K562 (cell line): ENCODE data around the gene OR2AT4. TPM values are rescaled to one million over a fixed set of nuclear protein-coding genes. Genes with fewer than 3 reads are reported as not detected.

ENCODE experiments used
- ADNP ChIP-seq: fragments of 200-800 bp; sonication (Bioruptor generic); IDR thresholded peaks from 2 replicates; pipeline ENCODE4 v1.6.1; 2016; ENCODE audit warnings: missing genetic modification characterization, missing compliant biosample characterization
- CREB1 ChIP-seq, 2 experiments: sonication (generic) in 1 of 2; formaldehyde crosslinking in 1 of 2; IDR thresholded peaks; 2 replicates each; pipeline versions ENCODE4 v1.6.1 to v1.8.0; 2012 to 2022; ENCODE audit warnings: inconsistent platforms in 1 of 2, mild to moderate bottlenecking in 1 of 2, missing genetic modification reagents in 1 of 2, moderate library complexity in 1 of 2
- CTCFL ChIP-seq: IDR thresholded peaks from 2 replicates; pipeline ENCODE4 v1.6.1; 2011; ENCODE audit warnings: borderline replicate concordance, low read depth, mild to moderate bottlenecking, moderate library complexity, low read length; ENCODE audit not compliant: insufficient read depth, poor library complexity, severe bottlenecking
- ELF1 ChIP-seq: fragments of 200-800 bp; sonication (Bioruptor generic); IDR thresholded peaks from 2 replicates; pipeline ENCODE4 v1.6.1; 2016; ENCODE audit warnings: missing genetic modification characterization, missing compliant biosample characterization
- EP300 ChIP-seq: IDR thresholded peaks from 2 replicates; pipeline ENCODE4 v1.6.1; 2012; ENCODE audit warnings: low read length, improper control_type of control experiment
- PHF8 ChIP-seq: fragments of 200-600 bp; sonication (generic); IDR thresholded peaks from 2 replicates; pipeline ENCODE4 v1.6.1; 2012; ENCODE audit warnings: mixed run types, mild to moderate bottlenecking, inconsistent platforms, low read length, moderate library complexity, borderline replicate concordance
- RAD21 ChIP-seq, 2 experiments: fragments of 250-450 bp in 1 of 2; fragments of 450-650 bp in 1 of 2; sonication (Bioruptor Pico) in 1 of 2; formaldehyde crosslinking in 1 of 2; IDR thresholded peaks in 1 of 2; conservative IDR thresholded peaks in 1 of 2; 2 replicates each; pipeline versions ENCODE4 v1.4.0 to v1.8.0; 2020 to 2022; ENCODE audit warnings: mild to moderate bottlenecking in 2 of 2, moderate library complexity in 1 of 2
- ZBTB34 ChIP-seq: fragments of 250-450 bp; sonication (Bioruptor Pico); IDR thresholded peaks from 2 replicates; pipeline ENCODE4 v1.8.0; 2021; ENCODE audit warnings: mild to moderate bottlenecking, moderate library complexity
- polyA plus RNA-seq, 8 experiments: library from polyadenylated mRNA; depleted of rRNA in 4 of 8; stranded (reverse) in 5 of 8; unstranded in 3 of 8; fragments of >200 nt; fragmentation: Nextera tagmentation in 2 of 8; fragmentation: Illumina TruSeq in 1 of 8; extraction: Ambion mirVana in 2 of 8; extraction: Trizol in 1 of 8; gene quantifications; 2 replicates each; pipeline versions ENCODE4 v1.2.1 to v1.2.3, GENCODE V29; 2011 to 2014; ENCODE audit warnings: inconsistent platforms in 1 of 8, missing spikeins in 1 of 8
- total RNA-seq, 7 experiments: library from RNA; depleted of rRNA in 6 of 7; stranded (reverse); fragments of >200 nt in 6 of 7; fragmentation: Illumina TruSeq in 2 of 7; extraction: Trizol in 2 of 7; gene quantifications; 2 replicates each; pipeline versions ENCODE4 v1.2.1 to v1.2.3, GENCODE V29; 2011 to 2021; ENCODE audit warnings: low replicate concordance in 1 of 7
- TF ChIP-seq, protein P1 (sequence below): fragments of 200-800 bp; sonication (Bioruptor generic); IDR thresholded peaks from 2 replicates; pipeline ENCODE4 v1.6.1; 2017; ENCODE audit warnings: missing genetic modification characterization, missing compliant biosample characterization

Gene OR2AT4
- total and polyA plus RNA-seq, 9 of the 15 experiments (the other 6 are each of a cell fraction or from before 2014, with no cell fraction given), result 0.86 to 3.1 (median 2.0) TPM

DNA sequence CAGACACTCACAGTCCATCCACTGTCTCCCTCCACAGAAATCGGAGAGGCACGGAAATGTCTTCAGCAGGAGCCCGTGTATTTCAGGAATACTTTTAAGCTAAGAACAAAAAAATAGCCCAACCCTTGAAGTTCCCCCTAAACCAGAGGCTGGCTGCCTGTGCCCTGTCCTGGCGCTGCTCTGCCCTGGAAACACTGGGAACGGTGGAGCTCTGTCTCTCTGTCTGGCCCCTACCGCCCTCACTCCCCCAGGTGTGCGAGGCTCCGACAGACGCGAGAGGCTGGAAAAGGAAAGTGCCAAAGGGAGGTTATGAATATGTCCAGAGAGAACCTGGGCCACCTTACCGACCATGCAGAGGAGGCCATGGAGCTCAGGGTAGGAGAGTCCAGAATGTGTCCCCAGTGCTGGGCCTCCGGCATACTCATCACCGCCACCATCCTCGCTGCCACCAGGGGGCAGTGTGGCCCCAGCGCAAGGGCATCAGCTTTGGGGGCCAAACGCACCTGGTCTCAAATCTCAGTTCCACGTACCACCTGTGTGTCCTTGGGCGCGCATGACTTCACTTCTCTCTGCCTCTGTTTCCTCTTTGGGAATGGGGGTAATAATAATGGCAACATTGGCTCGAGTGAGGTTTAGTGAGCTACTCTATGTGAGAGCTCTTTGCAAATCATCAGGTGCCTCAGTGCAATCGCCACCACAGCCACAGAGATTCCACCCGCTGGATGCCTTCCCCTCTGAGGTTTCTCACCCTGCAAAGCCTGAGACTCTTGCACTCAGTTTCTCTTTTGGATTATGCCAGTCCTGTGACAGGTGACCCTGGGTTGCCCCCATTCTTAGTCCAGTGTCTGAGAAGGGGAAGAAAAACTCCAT lies 43.8 kb upstream of the OR2AT4 start (continued):
- peak; percentile 62 for TF ChIP-seq CTCFL
- peak; percentile 59 to 74 for TF ChIP-seq RAD21 (CRISPR knock-in tag; conservative IDR thresholded peaks at IDR 0.05 in 1 of 2, IDR thresholded peaks at IDR 0.05 in 1 of 2)
- TF ChIP-seq, protein P1, sequence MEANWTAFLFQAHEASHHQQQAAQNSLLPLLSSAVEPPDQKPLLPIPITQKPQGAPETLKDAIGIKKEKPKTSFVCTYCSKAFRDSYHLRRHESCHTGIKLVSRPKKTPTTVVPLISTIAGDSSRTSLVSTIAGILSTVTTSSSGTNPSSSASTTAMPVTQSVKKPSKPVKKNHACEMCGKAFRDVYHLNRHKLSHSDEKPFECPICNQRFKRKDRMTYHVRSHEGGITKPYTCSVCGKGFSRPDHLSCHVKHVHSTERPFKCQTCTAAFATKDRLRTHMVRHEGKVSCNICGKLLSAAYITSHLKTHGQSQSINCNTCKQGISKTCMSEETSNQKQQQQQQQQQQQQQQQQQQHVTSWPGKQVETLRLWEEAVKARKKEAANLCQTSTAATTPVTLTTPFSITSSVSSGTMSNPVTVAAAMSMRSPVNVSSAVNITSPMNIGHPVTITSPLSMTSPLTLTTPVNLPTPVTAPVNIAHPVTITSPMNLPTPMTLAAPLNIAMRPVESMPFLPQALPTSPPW, result no peak
- no peak for TF ChIP-seq ZBTB34 (CRISPR knock-in tag)
- no peak for TF ChIP-seq PHF8
- no peak for TF ChIP-seq CREB1 (IDR thresholded peaks at IDR 0.05)
- TF ChIP-seq CREB1 (CRISPR knock-in tag; IDR thresholded peaks at IDR 0.05), result no peak
- TF ChIP-seq ELF1 (tag), result no peak
- TF ChIP-seq ADNP, result no peak
- no peak for TF ChIP-seq EP300
